ENCODE data around the gene SGSM1. TPM values are rescaled to one million over a fixed set of nuclear protein-coding genes. Genes with fewer than 3 reads are reported as not detected.

The SGSM1 gene
- polyA plus RNA-seq, 1 experiment = not detected

DNA sequence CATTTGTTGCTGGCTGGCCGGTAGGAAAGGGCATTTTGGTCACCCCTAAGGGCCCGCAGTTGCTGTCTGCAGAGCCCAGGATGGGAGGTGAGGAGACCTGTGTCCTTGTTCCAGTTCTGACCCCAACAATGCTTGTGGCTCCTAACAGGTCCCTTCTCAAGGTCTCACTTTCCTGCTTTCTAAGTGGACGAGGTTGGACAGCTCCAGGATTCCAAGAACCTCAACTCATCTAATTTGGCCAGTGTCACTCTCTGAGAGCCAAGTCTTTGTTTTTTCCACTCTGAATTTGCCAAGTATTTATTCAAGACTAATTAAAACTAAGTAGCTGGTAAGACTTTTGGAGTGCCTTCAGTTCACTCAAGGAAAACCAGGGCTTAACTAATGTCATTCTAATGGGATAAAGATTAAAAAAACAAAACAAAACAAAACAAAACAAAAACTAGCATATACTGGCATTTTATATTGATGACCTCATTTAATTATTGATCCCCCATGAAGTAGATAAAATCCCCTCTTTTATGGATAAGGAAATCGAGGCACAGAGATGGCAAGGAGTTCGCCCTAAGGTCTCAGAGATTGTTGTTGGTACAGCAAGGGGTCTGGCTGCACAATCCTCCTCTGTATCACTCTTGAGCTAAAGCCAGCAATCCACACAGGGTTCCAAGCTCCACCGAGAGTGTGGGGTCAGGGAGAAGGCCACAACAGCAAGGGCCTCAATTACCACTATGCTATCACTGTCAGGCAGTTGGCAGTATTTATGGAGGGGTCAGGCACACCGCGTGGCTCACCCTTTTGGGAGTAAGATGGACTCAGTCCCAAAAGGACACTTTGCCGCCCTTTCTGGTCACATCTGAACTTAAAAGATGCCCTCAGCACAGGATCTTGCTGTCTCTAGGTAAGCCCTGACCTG, 8.1 kb downstream of the SGSM1 start:
- Histone ChIP-seq H3K4me3 (ENCODE audit: low read depth, low read length) (no peak overlapping the region), H3K9me3 (ENCODE audit: control insufficient read depth, insufficient read depth, low read length) (no peaks in the 10 kb centered on the region), H3K27ac (ENCODE audit: low read depth, low read length) (no peak overlapping the region), H3K27me3 (ENCODE audit: control insufficient read depth, insufficient read depth, low read length) (peaks cover 7% of the 10 kb centered on the region)
- POLR2A ChIA-PET = no interaction called here
- CTCF ChIA-PET = interaction anchor here (2.6 to 3.9 kb wide), 2 partner anchors 11 to 36 kb away, joined by 7 to 23 read pairs; no protein-coding TSS in a partner anchor
- TF ChIP-seq CTCF (IDR thresholded peaks at IDR 0.05; ENCODE audit: low read depth, low read length) = no peak
- DNase-seq (ENCODE audit: low read depth, low spot score) = no peak

- H3K27me3 ChIP-seq (ENCODE audit: control insufficient read depth, insufficient read depth, low read length) = peaks cover 2% of the 10 kb centered on the region
- H3K4me3 ChIP-seq (ENCODE audit: low read depth, low read length) = no peak overlapping the region
- no peak for DNase-seq (ENCODE audit: low read depth, low spot score)
- CTCF ChIA-PET = interaction anchor here (4.1 kb wide), 1 partner anchor 14 kb away, joined by 18 read pairs; no protein-coding TSS in a partner anchor
- H3K27ac ChIP-seq (ENCODE audit: low read depth, low read length) = no peak overlapping the region
- TF ChIP-seq CTCF (IDR thresholded peaks at IDR 0.05; ENCODE audit: low read depth, low read length) = no peak
- no peaks in the 10 kb centered on the region for H3K9me3 ChIP-seq (ENCODE audit: control insufficient read depth, insufficient read depth, low read length)
- POLR2A ChIA-PET = no interaction called here
Measured at GRCh38 chr22:24816806-24817205, 10.8 kb downstream of the SGSM1 start.

GRCh38 chr22:24819487-24819886, 13.5 kb downstream of the SGSM1 start:
- Histone ChIP-seq H3K4me3 (ENCODE audit: low read depth, low read length) (no peak overlapping the region), H3K27ac (ENCODE audit: low read depth, low read length) (no peak overlapping the region), H3K27me3 (ENCODE audit: control insufficient read depth, insufficient read depth, low read length) (no peaks in the 10 kb centered on the region), H3K9me3 (ENCODE audit: control insufficient read depth, insufficient read depth, low read length) (no peaks in the 10 kb centered on the region)
- DNase-seq (ENCODE audit: low read depth, low spot score) = no peak
- TF ChIP-seq CTCF (IDR thresholded peaks at IDR 0.05; ENCODE audit: low read depth, low read length) = no peak
- CTCF ChIA-PET = interaction anchor here (4.1 kb wide), 1 partner anchor 17 kb away, joined by 18 read pairs; no protein-coding TSS in a partner anchor
- POLR2A ChIA-PET = no interaction called here

- ChIA-PET CTCF (no interaction called here), POLR2A (no interaction called here)
Measured at GRCh38 chr22:24819911-24820461, 14.0 kb downstream of the SGSM1 start.

More at GRCh38 chr22:24819911-24820461, 14.0 kb downstream of the SGSM1 start:
- DNase-seq (ENCODE audit: low read depth, low spot score) = no peak
- no peak overlapping the region for H3K27ac ChIP-seq (ENCODE audit: low read depth, low read length)
- H3K4me3 ChIP-seq (ENCODE audit: low read depth, low read length) = no peak overlapping the region
- no peak for TF ChIP-seq CTCF (IDR thresholded peaks at IDR 0.05; ENCODE audit: low read depth, low read length)
- no peaks in the 10 kb centered on the region for H3K9me3 ChIP-seq (ENCODE audit: control insufficient read depth, insufficient read depth, low read length)
- H3K27me3 ChIP-seq (ENCODE audit: control insufficient read depth, insufficient read depth, low read length) = no peaks in the 10 kb centered on the region
